Stimulated activated CD4-positive, alpha-beta T cell treated with anti-CD3 and anti-CD28 coated beads, Interleukin-12 subunit alpha, Interleukin-12 subunit beta, amount 100 ng/mL, for 48 hours (primary cell): Measurements from ENCODE around the gene KCNN2.

Source experiments
- DNase-seq, 3 donors: peaks; one replicate each; pipeline ENCODE4 v3.0.0-alpha.2; 2020; ENCODE audit warnings: low read depth in 2 of 3, low spot score in 1 of 3

Gene KCNN2

DNA sequence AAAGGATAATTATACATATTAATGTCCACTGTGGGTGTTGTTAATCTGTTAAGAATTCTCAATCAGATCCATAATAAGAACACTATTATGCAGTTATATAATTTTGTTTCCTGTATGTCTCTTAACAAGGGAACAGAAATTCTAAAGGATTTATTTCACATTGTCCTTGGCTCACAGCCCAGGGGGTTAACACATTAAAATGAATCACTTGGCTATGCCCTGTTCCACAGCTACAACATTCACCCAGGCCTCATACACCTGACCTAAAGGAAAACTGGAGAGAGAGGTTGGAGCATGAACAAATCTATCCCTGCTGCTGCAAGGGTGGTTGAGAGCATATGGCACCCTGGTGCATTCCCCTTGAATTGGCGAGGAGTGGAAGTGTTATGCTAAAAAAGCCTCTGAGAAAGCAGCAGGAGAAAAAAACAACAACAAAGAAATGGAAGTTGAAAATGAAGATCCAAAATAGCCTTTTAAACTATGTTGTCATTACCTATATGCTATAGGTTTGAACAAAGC lies 116.0 kb downstream of the KCNN2 start:
- DNase-seq = no peak

DNA sequence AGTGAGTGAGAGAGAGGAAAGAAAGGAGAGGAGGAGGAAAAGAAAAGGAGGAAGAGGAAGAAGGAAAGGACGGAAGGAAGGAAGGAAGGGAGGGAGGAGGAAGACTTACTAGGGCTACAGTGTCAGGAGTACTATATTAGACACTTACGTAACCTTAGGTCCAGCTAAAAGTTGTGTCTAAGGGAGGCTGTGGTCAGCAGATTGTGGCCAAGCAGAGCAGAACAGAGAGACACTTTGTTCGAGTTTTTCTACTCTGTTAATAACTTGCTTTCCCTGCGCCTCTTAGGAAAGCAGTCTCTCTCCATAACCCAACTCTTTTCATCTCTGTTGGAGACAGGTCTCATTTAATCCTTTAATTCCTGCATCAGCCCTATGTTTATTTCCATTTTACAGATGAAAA lies 138.9 kb downstream of the KCNN2 start:
- no peak for DNase-seq

DNA sequence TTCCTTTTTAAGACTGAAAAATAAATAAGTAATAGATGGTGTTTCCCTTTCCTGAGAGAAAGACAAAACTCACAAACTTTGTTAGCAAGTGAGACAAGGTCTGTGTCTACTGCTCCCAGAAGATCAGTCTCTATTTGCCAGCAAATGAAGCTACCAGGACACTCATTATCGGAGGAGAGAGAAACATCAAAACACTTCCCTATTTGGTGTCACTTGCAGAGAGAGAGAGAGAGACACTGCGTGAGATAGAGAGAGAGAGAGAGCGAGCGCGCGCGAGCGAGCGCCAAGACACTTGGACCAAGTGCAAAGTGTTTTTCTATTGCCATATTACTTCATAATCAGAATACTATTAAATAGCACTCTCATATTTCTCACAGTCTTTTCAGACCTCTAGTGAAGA lies 142.7 kb downstream of the KCNN2 start:
- no peak for DNase-seq

DNA sequence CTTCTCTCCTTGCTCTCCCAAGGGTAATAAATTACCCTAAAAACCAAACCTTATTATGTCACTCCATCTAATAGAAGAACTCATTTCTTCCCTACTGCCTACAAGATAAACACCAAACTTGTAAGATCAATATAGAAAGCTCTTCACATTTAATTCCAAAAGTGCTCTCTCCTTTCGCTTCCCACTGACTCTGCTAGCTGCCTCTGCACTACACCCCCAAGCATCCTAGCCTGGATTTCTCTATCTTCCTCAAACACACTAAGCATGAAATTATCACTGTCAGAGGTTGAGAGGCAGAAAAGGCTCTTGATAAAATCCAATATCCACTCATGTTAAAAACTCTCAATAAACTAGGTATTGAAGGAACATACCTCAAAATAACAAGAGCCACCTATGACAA lies 162.4 kb downstream of the KCNN2 start:
- DNase-seq = no peak

DNA sequence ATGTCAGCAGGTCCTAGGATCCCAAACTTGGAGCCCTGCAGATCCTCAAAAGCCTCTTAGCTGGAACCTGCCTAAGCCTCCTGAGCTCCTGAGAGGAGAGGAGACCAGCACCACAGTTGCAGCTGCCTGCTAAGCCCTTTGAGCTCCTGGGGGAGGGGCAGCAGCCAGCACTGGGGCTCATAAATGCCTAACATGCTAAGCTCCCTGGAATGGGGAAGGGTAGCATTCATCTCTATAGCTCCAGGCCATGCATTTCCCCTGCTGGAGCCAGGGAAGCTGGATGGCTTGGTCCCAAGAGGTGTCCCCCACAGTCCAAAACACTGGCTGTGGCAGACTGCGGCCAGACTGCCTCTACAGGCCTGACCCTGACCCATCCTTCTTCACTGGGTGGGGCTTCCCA lies 182.7 kb downstream of the KCNN2 start:
- no peak for DNase-seq
